ENCODE results near the gene PRDX1.

PRDX1 gene

DNA sequence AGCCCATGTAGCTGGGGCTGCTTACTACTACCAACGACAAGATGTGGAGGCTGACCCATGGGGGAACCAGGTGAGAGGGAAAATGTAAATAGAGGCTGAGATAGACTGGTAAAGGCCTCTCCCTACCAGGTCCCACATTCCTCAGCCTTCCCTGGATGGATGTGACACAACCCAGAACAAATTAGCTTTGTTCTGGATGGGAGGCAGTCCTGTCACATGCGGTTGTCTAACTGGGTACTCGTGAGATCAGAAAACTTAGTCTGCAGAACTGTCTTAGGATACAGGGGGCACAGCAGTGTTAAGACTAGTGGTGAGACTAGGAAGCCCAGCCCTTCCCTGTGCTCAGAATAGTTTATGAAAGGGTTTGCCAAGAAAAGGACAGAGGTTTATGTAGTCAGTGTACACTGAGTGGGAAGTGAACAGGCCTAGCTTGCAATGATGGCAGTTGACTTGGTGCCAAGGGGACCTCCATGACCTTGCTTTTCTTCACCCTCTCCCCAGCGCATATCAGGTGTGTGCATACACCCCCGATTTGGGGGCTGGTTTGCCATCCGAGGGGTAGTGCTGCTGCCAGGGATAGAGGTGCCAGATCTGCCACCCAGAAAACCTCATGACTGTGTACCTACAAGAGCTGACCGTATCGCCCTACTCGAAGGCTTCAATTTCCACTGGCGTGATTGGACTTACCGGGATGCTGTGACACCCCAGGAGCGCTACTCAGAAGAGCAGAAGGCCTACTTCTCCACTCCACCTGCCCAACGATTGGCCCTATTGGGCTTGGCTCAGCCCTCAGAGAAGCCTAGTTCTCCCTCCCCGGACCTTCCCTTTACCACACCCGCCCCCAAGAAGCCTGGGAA is 13.2 kb downstream of the PRDX1 start:
- POLR2A ChIA-PET: interaction anchor here (0.6 to 1.9 kb wide), 5 partner anchors 9 to 199 kb away, joined by 4 to 16 read pairs (median 5); partner anchors contain the start of genes AKR1A1, CCDC163, MMACHC and PRDX1
- TF ChIP-seq, protein P1, sequence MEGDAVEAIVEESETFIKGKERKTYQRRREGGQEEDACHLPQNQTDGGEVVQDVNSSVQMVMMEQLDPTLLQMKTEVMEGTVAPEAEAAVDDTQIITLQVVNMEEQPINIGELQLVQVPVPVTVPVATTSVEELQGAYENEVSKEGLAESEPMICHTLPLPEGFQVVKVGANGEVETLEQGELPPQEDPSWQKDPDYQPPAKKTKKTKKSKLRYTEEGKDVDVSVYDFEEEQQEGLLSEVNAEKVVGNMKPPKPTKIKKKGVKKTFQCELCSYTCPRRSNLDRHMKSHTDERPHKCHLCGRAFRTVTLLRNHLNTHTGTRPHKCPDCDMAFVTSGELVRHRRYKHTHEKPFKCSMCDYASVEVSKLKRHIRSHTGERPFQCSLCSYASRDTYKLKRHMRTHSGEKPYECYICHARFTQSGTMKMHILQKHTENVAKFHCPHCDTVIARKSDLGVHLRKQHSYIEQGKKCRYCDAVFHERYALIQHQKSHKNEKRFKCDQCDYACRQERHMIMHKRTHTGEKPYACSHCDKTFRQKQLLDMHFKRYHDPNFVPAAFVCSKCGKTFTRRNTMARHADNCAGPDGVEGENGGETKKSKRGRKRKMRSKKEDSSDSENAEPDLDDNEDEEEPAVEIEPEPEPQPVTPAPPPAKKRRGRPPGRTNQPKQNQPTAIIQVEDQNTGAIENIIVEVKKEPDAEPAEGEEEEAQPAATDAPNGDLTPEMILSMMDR (IDR thresholded peaks at IDR 0.05; ENCODE audit: control extremely low read depth, extremely low read depth, low read depth, missing control alignments): no peak
- CTCF ChIA-PET: interaction anchor here (0.9 to 8.3 kb wide), 4 partner anchors 13 to 60 kb away, joined by 3 to 121 read pairs (median 5); partner anchors contain the start of gene TESK2
- DNase-seq (ENCODE audit: extremely low spot score): no peak

DNA sequence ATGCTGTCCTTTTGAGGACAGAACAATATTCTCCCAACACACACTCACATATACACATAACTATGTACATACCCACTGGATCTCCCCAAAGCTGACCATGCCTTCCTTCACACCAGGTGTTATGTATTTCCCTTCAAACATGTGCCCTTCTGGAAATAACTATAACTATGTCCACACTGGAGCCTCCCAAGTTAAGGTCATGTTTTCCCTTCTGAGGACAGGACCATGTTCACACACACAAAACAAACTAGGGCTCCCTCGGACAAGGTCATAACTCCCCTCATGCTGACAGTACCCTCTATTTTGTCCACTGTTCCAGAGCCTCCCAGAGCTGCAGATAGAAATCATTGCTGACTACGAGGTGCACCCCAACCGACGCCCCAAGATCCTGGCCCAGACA is 13.8 kb downstream of the PRDX1 start:
- no peak for DNase-seq (ENCODE audit: extremely low spot score)
- POLR2A ChIA-PET: interaction anchor here (0.6 to 1.9 kb wide), 5 partner anchors 8 to 199 kb away, joined by 4 to 16 read pairs (median 5); partner anchors contain the start of genes AKR1A1, CCDC163, MMACHC and PRDX1
- TF ChIP-seq, protein P1 (IDR thresholded peaks at IDR 0.05; ENCODE audit: control extremely low read depth, extremely low read depth, low read depth, missing control alignments): no peak
- CTCF ChIA-PET: interaction anchor here (0.9 to 8.3 kb wide), 4 partner anchors 13 to 60 kb away, joined by 3 to 121 read pairs (median 4); partner anchors contain the start of gene TESK2

DNA sequence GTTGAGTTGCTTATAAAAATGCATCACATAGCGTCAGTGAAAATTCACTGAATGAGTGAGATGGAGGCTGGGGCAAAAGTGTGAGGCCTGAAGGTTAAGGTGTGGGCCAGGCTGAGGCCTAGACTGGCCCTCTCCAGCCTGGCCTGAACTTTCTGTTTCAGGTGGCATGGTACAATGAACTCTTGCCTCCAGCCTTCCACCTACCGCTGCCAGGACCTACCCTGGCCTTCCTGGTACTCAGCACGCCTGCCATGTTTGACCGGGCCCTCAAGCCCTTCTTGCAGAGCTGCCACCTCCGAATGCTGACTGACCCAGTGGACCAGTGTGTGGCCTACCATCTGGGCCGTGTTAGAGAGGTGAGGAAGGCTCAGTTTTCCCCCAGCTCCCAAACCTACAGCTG is 14.5 kb downstream of the PRDX1 start:
- ChIA-PET POLR2A (interaction anchor here (1.1 to 1.9 kb wide), 3 partner anchors 10 to 44 kb away, joined by 5 to 16 read pairs (median 8); partner anchors contain the start of genes AKR1A1 and PRDX1), CTCF (interaction anchor here (1.4 to 8.3 kb wide), 2 partner anchors 12 to 61 kb away, joined by 4 to 121 read pairs; no protein-coding TSS in a partner anchor)
- DNase-seq (ENCODE audit: extremely low spot score): no peak
- TF ChIP-seq, protein P1 (IDR thresholded peaks at IDR 0.05; ENCODE audit: control extremely low read depth, extremely low read depth, low read depth, missing control alignments): no peak

DNA sequence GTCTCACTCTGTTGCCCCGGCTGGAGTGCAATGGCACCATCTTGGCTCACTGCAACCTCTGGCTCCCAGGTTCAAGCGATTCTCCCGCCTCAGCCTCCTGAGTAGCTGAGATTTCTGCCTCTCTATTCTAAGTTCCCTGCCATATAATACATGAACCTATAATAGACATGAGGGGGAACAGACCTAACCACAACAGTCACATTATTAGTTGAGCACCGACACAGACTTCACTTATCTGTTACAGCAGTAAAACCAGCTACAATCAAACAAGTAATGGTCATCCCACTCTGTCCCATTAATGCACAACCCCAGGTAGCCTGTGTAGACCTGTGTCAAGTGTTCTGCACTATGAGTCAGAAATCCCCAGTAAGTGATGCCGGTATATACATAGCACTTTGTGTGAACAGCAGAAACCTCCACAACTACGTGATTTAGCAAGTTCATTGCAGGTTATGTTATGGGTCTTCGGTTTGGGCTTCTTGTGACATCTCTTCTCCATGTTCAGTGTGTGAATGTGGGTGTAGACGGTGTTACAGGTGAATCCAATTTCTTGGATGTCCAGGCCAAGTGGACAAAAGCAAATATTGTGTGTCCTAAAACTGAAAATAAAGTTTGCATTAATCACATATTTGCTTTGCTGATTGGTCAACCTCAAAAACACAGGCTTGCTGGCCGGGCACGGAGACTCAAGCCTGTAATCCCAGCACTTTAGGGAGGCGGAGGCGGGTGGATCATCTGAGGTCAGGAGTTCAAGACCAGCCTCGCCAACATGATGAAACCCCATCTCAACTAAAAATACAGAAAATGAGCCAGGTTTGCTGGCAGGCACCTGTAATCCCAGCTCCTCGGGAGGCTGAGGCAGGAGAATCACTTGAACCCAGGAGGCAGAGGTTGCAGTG is 18.0 kb downstream of the PRDX1 start:
- no peak for DNase-seq (ENCODE audit: extremely low spot score)
- CTCF ChIA-PET: interaction anchor here (0.8 to 6.3 kb wide), 7 partner anchors 8 to 174 kb away, joined by 3 to 62 read pairs (median 3); partner anchors contain the start of gene TESK2
- TF ChIP-seq, protein P1 (IDR thresholded peaks at IDR 0.05; ENCODE audit: control extremely low read depth, extremely low read depth, low read depth, missing control alignments): no peak
- POLR2A ChIA-PET: interaction anchor here (0.7 kb wide), 1 partner anchor 18 kb away, joined by 4 read pairs; the partner anchor contains the start of gene PRDX1

DNA sequence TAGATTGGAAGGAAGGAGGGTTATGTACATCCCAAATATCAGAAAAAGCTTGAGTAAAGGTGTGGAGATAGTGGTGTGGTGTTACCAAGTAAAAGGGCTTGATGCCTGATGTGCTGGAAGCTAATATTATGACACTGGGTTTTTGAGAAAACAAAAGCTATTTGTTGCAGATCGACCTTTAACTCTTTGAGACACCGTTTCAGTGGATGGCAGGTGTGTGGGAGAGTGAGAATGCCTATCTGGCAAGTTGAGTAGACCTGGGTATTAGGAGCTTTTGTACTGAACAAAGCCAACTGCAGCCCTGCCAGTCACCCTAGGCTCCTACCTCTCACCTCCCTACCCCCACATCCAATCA is 20.2 kb downstream of the PRDX1 start:
- CTCF ChIA-PET: interaction anchor here (0.8 to 6.3 kb wide), 10 partner anchors 10 to 496 kb away, joined by 3 to 62 read pairs (median 6); partner anchors contain the start of genes AKR1A1, PRDX1 and TESK2
- POLR2A ChIA-PET: interaction anchor here (0.5 to 4.2 kb wide), 3 partner anchors 20 to 84 kb away, joined by 3 to 34 read pairs (median 3); partner anchors contain the start of genes NASP and PRDX1
- TF ChIP-seq, protein P1 (IDR thresholded peaks at IDR 0.05; ENCODE audit: control extremely low read depth, extremely low read depth, low read depth, missing control alignments): no peak
- DNase-seq (ENCODE audit: extremely low spot score): no peak
